NCI-H187 treated with DMSO at 0.1 percent for 48 hours (cell line): ENCODE results near the gene SPATA2L.
"Not testable (repeated sequence)": the region's sequence is repeated elsewhere in the genome, so short reads cannot be mapped to it uniquely, and the experiment has no call there.

Source experiments
- DNase-seq: peaks from one replicate; lab custom pipeline; 2025; lab: John Stamatoyannopoulos, UW

The SPATA2L gene

GRCh38 chr16:89690392-89690901, 11.1 kb downstream of the SPATA2L start:
- DNase-seq: no peak

- DNase-seq: not testable (repeated sequence)
These were observed 11.9 kb downstream of the SPATA2L start for GRCh38 chr16:89689621-89690020.

GRCh38 chr16:89689142-89689541, 12.4 kb downstream of the SPATA2L start:
- DNase-seq: no peak

GRCh38 chr16:89688395-89688794, 13.1 kb downstream of the SPATA2L start:
- DNase-seq: no peak

GRCh38 chr16:89687092-89687940, 14.2 kb downstream of the SPATA2L start:
- DNase-seq: no peak

- no peak for DNase-seq
These were observed 14.9 kb downstream of the SPATA2L start, which contains the start of gene CDK10 for GRCh38 chr16:89686520-89687091. CDK10 (plus strand) TSS chr16:89686689; CDS start chr16:89686711, 22 bp downstream.

GRCh38 chr16:89685916-89686315, 15.6 kb downstream of the SPATA2L start:
- DNase-seq: no peak

- DNase-seq: no peak
These were observed 23.2 kb downstream of the SPATA2L start for GRCh38 chr16:89678258-89678657.

- DNase-seq: no peak
These were observed 29.1 kb downstream of the SPATA2L start for GRCh38 chr16:89672177-89672941.

GRCh38 chr16:89671565-89671964, 29.9 kb downstream of the SPATA2L start:
- not testable (repeated sequence) for DNase-seq

GRCh38 chr16:89670496-89671431, 30.7 kb downstream of the SPATA2L start:
- DNase-seq: no peak

GRCh38 chr16:89669755-89670154, 31.8 kb downstream of the SPATA2L start:
- DNase-seq: no peak

- no peak for DNase-seq
These were observed 32.7 kb downstream of the SPATA2L start for GRCh38 chr16:89668790-89669158.

- DNase-seq: no peak
These were observed 33.9 kb downstream of the SPATA2L start for GRCh38 chr16:89667633-89668032.

GRCh38 chr16:89667000-89667399, 34.5 kb downstream of the SPATA2L start:
- not testable (repeated sequence) for DNase-seq

- DNase-seq: not testable (repeated sequence)
These were observed 37.3 kb downstream of the SPATA2L start for GRCh38 chr16:89664238-89664637.

GRCh38 chr16:89661215-89661614, 40.3 kb downstream of the SPATA2L start:
- no peak for DNase-seq

GRCh38 chr16:89660146-89660545, 41.4 kb downstream of the SPATA2L start:
- DNase-seq: no peak

GRCh38 chr16:89658221-89658879, 43.2 kb downstream of the SPATA2L start:
- DNase-seq: no peak

- DNase-seq: no peak
These were observed 43.9 kb downstream of the SPATA2L start, which contains the start of the genes CHMP1A and SPATA33 for GRCh38 chr16:89657442-89658220. CHMP1A (minus strand) TSS chr16:89657708; CDS start chr16:89657588, 120 bp downstream. SPATA33 (plus strand) TSS chr16:89657836; CDS start chr16:89657912, 76 bp downstream.
